Liver (tissue), 9 donors: ENCODE data around the gene CEP57. TPM values are rescaled to one million over a fixed set of nuclear protein-coding genes. Genes with fewer than 3 reads are reported as not detected.

Source experiments
- DNase-seq: peaks from one replicate; pipeline ENCODE4 v3.0.0-alpha.2; 2017; ENCODE audit warnings: low spot score
- H3K27ac ChIP-seq, 2 donors: one replicate each; pipeline ENCODE4 v1.7.0; 2013; ENCODE audit warnings: inconsistent platforms in 2 of 2, low read length in 2 of 2, control low read depth in 1 of 2, low read depth in 1 of 2, mild to moderate bottlenecking in 1 of 2
- H3K27me3 ChIP-seq, 4 donors: one replicate each; pipeline versions ENCODE4 v1.6.1 to v1.7.0; 2013; ENCODE audit warnings: low read length in 3 of 4, inconsistent platforms in 1 of 4, mild to moderate bottlenecking in 1 of 4, moderate library complexity in 1 of 4; ENCODE audit not compliant: control insufficient read depth in 4 of 4, insufficient read depth in 4 of 4
- H3K36me3 ChIP-seq, 4 donors: one replicate each; pipeline versions ENCODE4 v1.6.1 to v1.7.0; 2013; ENCODE audit warnings: low read length in 3 of 4, mild to moderate bottlenecking in 3 of 4, low read depth in 1 of 4, moderate library complexity in 1 of 4; ENCODE audit not compliant: control insufficient read depth in 4 of 4, insufficient read depth in 3 of 4
- H3K4me1 ChIP-seq, 4 donors: one replicate each; pipeline versions ENCODE4 v1.6.1 to v1.7.0; 2013; ENCODE audit warnings: low read length in 3 of 4, mild to moderate bottlenecking in 3 of 4, moderate library complexity in 1 of 4; ENCODE audit not compliant: control insufficient read depth in 4 of 4, insufficient read depth in 4 of 4
- H3K4me3 ChIP-seq, 3 donors: one replicate each; pipeline versions ENCODE4 v1.6.1 to v1.7.0; 2013; ENCODE audit warnings: low read length in 3 of 3, control low read depth in 1 of 3, low read depth in 1 of 3, mild to moderate bottlenecking in 1 of 3
- H3K9ac ChIP-seq, 2 donors: one replicate each; pipeline ENCODE4 v1.7.0; 2013; ENCODE audit warnings: low read length in 2 of 2, mild to moderate bottlenecking in 2 of 2, moderate library complexity in 2 of 2, control low read depth in 1 of 2, low read depth in 1 of 2
- H3K9me3 ChIP-seq, 4 donors: one replicate each; pipeline versions ENCODE4 v1.6.1 to v1.7.0; 2013; ENCODE audit warnings: low read length in 3 of 4; ENCODE audit not compliant: control insufficient read depth in 4 of 4
- EGR1 ChIP-seq, 2 donors: IDR thresholded peaks; 2 replicates each; pipeline ENCODE4 v1.6.1; 2016 to 2018; ENCODE audit warnings: antibody characterized with exemption in 2 of 2, low read depth in 2 of 2
- FOXA1 ChIP-seq: IDR thresholded peaks from 2 replicates; pipeline ENCODE4 v1.6.1; 2016; ENCODE audit warnings: antibody characterized with exemption
- FOXA2 ChIP-seq: IDR thresholded peaks from 2 replicates; pipeline ENCODE4 v1.6.1; 2016; ENCODE audit warnings: antibody characterized with exemption
- GABPA ChIP-seq, 2 donors: IDR thresholded peaks in 1 of 2; conservative IDR thresholded peaks in 1 of 2; 2 replicates each; pipeline ENCODE4 v1.6.1; 2016; ENCODE audit warnings: antibody characterized with exemption in 2 of 2, mild to moderate bottlenecking in 1 of 2, moderate library complexity in 1 of 2
- HNF4A ChIP-seq, 2 donors: conservative IDR thresholded peaks; 2 replicates each; pipeline ENCODE4 v1.6.1; 2016; ENCODE audit warnings: antibody characterized with exemption in 2 of 2, mild to moderate bottlenecking in 2 of 2
- HNF4G ChIP-seq: IDR thresholded peaks from 2 replicates; pipeline ENCODE4 v1.6.1; 2016; ENCODE audit warnings: antibody characterized with exemption
- JUND ChIP-seq, 2 donors: IDR thresholded peaks; 2 replicates each; pipeline ENCODE4 v1.6.1; 2016; ENCODE audit warnings: antibody characterized with exemption in 2 of 2
- NR2F2 ChIP-seq: IDR thresholded peaks from 2 replicates; pipeline ENCODE4 v1.6.1; 2016; ENCODE audit warnings: antibody characterized with exemption
- RAD21 ChIP-seq, 2 donors: IDR thresholded peaks; 2 replicates each; pipeline ENCODE4 v1.6.1; 2016; ENCODE audit warnings: antibody characterized with exemption in 2 of 2, mild to moderate bottlenecking in 2 of 2
- REST ChIP-seq: IDR thresholded peaks from 2 replicates; pipeline ENCODE4 v1.6.1; 2016; ENCODE audit warnings: antibody characterized with exemption, mild to moderate bottlenecking
- RXRA ChIP-seq, 2 donors: IDR thresholded peaks; 2 replicates each; pipeline ENCODE4 v1.6.1; 2017 to 2018; ENCODE audit warnings: antibody characterized with exemption in 2 of 2, mild to moderate bottlenecking in 1 of 2
- SP1 ChIP-seq: IDR thresholded peaks from 2 replicates; pipeline ENCODE4 v1.6.1; 2018; ENCODE audit warnings: antibody characterized with exemption, mild to moderate bottlenecking
- TAF1 ChIP-seq: conservative IDR thresholded peaks from 2 replicates; pipeline ENCODE4 v1.6.1; 2016; ENCODE audit warnings: antibody characterized with exemption, mild to moderate bottlenecking
- YY1 ChIP-seq: IDR thresholded peaks from 2 replicates; pipeline ENCODE4 v1.6.1; 2016; ENCODE audit warnings: antibody characterized with exemption, mild to moderate bottlenecking
- WGBS: extraction: QIAGEN DNeasy Blood & Tissue Kit; methylation state at CpG from one replicate; pipeline ENCODE4 v1.1.7; 2013; 5-methylcytosine and 5-hydroxymethylcytosine counted together
- polyA plus RNA-seq, 2 donors: library from polyadenylated mRNA; stranded (reverse) in 1 of 2; unstranded in 1 of 2; fragments of 200-250 nt in 1 of 2; fragments of >200 nt in 1 of 2; fragmentation: Nextera tagmentation in 1 of 2; extraction: Ambion mirVana in 1 of 2; gene quantifications; one replicate each; pipeline versions ENCODE4 v1.2.1 to v1.2.3, GENCODE V29; 2013 to 2015
- total RNA-seq, 2 donors: library from RNA; depleted of rRNA; stranded (reverse); fragments of >200 nt; gene quantifications; one replicate each; pipeline ENCODE4 v1.2.3, GENCODE V29; 2014
- TF ChIP-seq, protein P1 (sequence below): fragments of 150-350 bp; IDR thresholded peaks from 2 replicates; pipeline ENCODE4 v1.5.1; 2017; ENCODE audit warnings: improper control_type of control experiment, low read depth, low read length; ENCODE audit not compliant: missing input control
- TF ChIP-seq, protein P2 (sequence below): IDR thresholded peaks from 2 replicates; pipeline ENCODE4 v1.6.1; 2016; ENCODE audit warnings: antibody characterized with exemption
- TF ChIP-seq, protein P3 (sequence below): IDR thresholded peaks from 2 replicates; pipeline ENCODE4 v1.6.1; 2016; ENCODE audit warnings: antibody characterized with exemption
- TF ChIP-seq, protein P4 (sequence below): IDR thresholded peaks from 2 replicates; pipeline ENCODE4 v1.6.1; 2016; ENCODE audit warnings: antibody characterized with exemption
- donor health status: healthy.
- donor health status: healthy.
- donor health status: healthy.
- donor health status: healthy.
- donor health status: healthy.

Gene CEP57
- total and polyA plus RNA-seq, 4 donors = 11.2 to 32.8 (median 31.1) TPM

DNA sequence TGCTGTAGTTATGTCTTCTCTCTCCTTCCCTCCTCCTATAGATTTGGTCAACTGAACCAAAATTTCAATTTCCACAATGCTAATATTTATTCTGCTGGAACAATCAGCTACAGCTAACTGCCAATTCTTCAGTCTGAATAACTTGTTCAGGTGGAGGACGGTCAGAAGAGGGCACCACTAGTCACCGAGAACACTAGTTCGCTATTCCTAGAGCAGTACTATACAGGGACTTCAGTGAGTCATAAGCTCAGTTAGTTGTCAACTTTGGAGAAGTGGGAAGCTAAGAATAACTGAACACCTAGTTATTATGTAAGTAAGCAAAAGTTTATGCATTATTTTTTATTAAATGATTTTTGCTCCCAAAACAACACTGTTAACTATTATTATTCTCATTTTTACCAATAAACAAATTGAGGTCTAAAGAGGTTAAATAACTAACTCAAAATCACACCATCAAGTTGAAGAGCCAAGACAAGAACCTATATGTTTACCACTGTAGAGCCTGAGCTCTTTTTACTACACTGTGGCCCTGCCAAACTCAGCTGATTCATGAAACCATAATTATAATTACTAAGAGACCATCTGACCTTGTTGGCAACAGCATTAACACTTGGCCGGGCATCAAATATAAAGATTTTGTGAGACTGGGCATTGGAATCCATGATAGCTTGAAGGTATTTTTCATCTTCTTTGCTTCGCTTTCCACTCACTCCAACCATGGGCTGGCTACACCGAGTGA lies 59.0 kb downstream of the CEP57 start:
- no peak for DNase-seq
- H3K27ac ChIP-seq = no peak overlapping the region
- H3K4me1 ChIP-seq = no peaks in the 10 kb centered on the region
- H3K9ac ChIP-seq = no peak overlapping the region
- H3K36me3 ChIP-seq = peaks cover 0 to 13% (median 4%) of the 10 kb centered on the region in 4 donors
- H3K9me3 ChIP-seq = no peaks in the 10 kb centered on the region
- no peaks in the 10 kb centered on the region for H3K27me3 ChIP-seq
- no peak overlapping the region for H3K4me3 ChIP-seq
- 75% methylated on average over 6 of the region's 6 CpGs for WGBS
- no peak for TF ChIP-seq FOXA2
- TF ChIP-seq RAD21 (IDR thresholded peaks at IDR 0.05) = peak; percentile 64 to 78
- TF ChIP-seq, protein P1, sequence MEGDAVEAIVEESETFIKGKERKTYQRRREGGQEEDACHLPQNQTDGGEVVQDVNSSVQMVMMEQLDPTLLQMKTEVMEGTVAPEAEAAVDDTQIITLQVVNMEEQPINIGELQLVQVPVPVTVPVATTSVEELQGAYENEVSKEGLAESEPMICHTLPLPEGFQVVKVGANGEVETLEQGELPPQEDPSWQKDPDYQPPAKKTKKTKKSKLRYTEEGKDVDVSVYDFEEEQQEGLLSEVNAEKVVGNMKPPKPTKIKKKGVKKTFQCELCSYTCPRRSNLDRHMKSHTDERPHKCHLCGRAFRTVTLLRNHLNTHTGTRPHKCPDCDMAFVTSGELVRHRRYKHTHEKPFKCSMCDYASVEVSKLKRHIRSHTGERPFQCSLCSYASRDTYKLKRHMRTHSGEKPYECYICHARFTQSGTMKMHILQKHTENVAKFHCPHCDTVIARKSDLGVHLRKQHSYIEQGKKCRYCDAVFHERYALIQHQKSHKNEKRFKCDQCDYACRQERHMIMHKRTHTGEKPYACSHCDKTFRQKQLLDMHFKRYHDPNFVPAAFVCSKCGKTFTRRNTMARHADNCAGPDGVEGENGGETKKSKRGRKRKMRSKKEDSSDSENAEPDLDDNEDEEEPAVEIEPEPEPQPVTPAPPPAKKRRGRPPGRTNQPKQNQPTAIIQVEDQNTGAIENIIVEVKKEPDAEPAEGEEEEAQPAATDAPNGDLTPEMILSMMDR = peak; percentile 25

DNA sequence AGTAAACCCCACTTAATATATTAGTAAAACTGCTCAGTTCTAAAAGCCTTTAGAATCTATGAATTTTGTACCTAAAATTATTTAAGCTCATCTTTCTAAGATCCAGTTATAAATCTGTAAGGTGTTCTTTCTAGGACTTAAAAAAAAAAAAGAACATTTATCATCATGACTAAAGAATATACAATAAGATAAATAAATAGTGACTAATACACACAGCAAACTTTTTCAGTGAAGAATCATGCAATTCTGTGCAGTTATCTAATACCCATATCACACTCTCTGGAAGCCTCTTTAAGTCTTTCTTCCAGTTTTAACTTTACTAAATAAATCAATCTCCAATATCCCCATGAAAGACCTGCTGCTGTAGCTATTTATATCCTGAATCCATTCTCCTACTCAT lies 59.8 kb downstream of the CEP57 start:
- no peaks in the 10 kb centered on the region for H3K9me3 ChIP-seq
- no peak overlapping the region for H3K9ac ChIP-seq
- no peak overlapping the region for H3K27ac ChIP-seq
- no peaks in the 10 kb centered on the region for H3K4me1 ChIP-seq
- H3K36me3 ChIP-seq = peaks cover 0 to 8% (median under 1%) of the 10 kb centered on the region in 4 donors
- DNase-seq = no peak
- H3K4me3 ChIP-seq = no peak overlapping the region
- no peak for TF ChIP-seq FOXA1
- no peak for TF ChIP-seq SP1
- no peak for TF ChIP-seq FOXA2
- no peak for TF ChIP-seq YY1
- TF ChIP-seq, protein P1 = no peak
- no peak for TF ChIP-seq GABPA (IDR thresholded peaks at IDR 0.05 in 1 of 2, conservative IDR thresholded peaks at IDR 0.05 in 1 of 2)
- no peak for TF ChIP-seq EGR1 (IDR thresholded peaks at IDR 0.05; ENCODE audit: low read depth in 2 of 2)
- TF ChIP-seq RXRA (IDR thresholded peaks at IDR 0.05) = no peak
- TF ChIP-seq, protein P2, sequence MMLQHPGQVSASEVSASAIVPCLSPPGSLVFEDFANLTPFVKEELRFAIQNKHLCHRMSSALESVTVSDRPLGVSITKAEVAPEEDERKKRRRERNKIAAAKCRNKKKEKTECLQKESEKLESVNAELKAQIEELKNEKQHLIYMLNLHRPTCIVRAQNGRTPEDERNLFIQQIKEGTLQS = no peak
- TF ChIP-seq, protein P3, sequence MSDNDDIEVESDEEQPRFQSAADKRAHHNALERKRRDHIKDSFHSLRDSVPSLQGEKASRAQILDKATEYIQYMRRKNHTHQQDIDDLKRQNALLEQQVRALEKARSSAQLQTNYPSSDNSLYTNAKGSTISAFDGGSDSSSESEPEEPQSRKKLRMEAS = no peak
- TF ChIP-seq RAD21 (IDR thresholded peaks at IDR 0.05) = no peak
- no peak for TF ChIP-seq REST
- no peak for TF ChIP-seq TAF1
- no peak for TF ChIP-seq HNF4G
- TF ChIP-seq NR2F2 = no peak
- TF ChIP-seq HNF4A (conservative IDR thresholded peaks at IDR 0.05) = no peak
- TF ChIP-seq JUND (IDR thresholded peaks at IDR 0.05) = no peak
- TF ChIP-seq, protein P4, sequence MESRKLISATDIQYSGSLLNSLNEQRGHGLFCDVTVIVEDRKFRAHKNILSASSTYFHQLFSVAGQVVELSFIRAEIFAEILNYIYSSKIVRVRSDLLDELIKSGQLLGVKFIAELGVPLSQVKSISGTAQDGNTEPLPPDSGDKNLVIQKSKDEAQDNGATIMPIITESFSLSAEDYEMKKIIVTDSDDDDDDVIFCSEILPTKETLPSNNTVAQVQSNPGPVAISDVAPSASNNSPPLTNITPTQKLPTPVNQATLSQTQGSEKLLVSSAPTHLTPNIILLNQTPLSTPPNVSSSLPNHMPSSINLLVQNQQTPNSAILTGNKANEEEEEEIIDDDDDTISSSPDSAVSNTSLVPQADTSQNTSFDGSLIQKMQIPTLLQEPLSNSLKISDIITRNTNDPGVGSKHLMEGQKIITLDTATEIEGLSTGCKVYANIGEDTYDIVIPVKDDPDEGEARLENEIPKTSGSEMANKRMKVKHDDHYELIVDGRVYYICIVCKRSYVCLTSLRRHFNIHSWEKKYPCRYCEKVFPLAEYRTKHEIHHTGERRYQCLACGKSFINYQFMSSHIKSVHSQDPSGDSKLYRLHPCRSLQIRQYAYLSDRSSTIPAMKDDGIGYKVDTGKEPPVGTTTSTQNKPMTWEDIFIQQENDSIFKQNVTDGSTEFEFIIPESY = no peak
- H3K27me3 ChIP-seq = no peaks in the 10 kb centered on the region
